HT1080 (cell line): ENCODE results near the gene NTSR2. TPM values are rescaled to one million over a fixed set of nuclear protein-coding genes. Genes with fewer than 3 reads are reported as not detected.

Experiments used
- DNase-seq: peaks from one replicate; pipeline ENCODE4 v3.0.0-alpha.2; 2015; ENCODE audit warnings: low read depth
- total RNA-seq: library from RNA; depleted of rRNA; stranded (reverse); fragments of >200 nt; shearing (Covaris generic); gene quantifications from 2 replicates; pipeline ENCODE4 v1.2.3, GENCODE V29; 2014

Gene NTSR2
- total RNA-seq, 1 experiment from 2014 or later = not detected

- DNase-seq = no peak
Measured at GRCh38 chr2:11630855-11631254, 39.1 kb downstream of the NTSR2 start.

DNA sequence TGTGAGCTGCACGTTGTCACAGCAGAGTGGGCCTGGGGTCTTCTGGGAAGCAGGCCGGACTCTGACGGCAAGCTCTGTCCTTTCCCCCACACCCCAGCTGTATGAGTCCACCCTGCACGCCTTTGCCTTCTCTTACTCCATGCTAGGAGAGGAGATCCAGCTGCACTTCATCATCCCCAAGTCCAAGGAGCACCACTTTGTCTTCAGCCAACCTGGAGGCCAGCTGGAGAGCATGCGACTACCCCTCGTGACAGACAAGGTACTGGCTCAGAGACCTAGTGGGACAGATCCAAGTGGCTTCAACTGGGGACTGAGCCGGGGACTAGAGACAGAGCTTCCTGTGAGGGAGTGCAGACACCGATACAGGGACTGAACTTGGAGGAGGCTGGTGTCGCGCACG lies 40.1 kb downstream of the NTSR2 start:
- DNase-seq = no peak

GRCh38 chr2:11629215-11629614 lies 40.8 kb downstream of the NTSR2 start:
- no peak for DNase-seq

DNA sequence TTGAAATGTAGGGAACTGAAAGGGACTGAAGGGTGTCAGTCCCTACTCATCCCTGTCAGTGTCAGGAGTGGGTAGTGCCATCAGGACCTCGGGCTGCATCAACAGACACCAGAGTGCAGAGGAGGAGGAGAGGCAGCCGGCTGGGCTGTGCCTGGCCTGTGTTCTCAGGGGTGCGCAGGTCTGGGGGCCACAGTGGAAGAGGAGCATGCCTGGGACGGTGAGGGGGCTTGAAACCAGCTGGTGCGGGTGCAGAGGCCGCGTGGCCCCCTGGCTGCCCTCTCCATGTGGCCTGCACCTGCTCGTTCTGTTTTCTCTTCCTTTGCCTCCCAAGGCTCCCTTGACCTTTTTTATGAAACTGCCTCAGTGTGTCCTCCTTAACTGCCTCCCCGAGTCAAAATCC lies 41.3 kb downstream of the NTSR2 start:
- no peak for DNase-seq

GRCh38 chr2:11625671-11626070 lies 44.3 kb downstream of the NTSR2 start:
- DNase-seq = no peak

DNA sequence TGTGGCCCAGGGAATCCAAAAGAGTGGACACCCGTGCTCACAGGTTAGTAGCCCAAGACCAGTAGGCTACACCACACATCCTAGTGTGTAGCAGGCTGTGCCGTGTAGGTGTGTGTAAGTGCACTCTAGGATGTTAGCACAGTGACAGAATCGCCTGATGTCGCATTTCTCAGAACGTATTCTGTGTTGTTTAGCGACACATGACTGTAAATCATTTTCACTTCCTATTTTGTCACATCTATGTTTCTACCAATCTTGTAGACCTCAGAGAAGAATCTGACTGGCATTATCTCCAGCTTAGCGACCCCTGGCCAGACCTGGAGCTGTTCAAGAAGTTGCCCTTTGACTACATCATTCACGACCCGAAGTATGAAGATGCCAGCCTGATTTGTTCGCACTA lies 45.1 kb downstream of the NTSR2 start:
- no peak for DNase-seq

GRCh38 chr2:11622611-11623010 lies 47.4 kb downstream of the NTSR2 start:
- DNase-seq = no peak

GRCh38 chr2:11621410-11621809 lies 48.6 kb downstream of the NTSR2 start:
- DNase-seq = no peak

DNA sequence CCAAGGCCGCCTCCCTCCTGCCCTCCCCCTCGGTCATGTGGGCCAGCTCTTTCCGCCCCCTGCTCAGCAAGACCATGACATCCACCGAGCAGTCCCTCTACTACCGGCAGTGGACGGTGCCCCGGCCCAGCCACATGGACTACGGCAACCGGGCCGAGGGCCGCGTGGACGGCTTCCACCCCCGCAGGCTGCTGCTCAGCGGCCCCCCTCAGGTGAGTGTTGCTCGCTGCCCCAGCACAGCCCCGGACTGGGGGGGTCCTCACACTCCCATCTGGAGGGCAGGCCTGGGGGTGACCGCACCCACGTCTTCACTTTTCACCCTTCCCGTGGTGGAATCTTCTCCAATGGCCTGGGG lies 51.3 kb downstream of the NTSR2 start:
- no peak for DNase-seq

DNA sequence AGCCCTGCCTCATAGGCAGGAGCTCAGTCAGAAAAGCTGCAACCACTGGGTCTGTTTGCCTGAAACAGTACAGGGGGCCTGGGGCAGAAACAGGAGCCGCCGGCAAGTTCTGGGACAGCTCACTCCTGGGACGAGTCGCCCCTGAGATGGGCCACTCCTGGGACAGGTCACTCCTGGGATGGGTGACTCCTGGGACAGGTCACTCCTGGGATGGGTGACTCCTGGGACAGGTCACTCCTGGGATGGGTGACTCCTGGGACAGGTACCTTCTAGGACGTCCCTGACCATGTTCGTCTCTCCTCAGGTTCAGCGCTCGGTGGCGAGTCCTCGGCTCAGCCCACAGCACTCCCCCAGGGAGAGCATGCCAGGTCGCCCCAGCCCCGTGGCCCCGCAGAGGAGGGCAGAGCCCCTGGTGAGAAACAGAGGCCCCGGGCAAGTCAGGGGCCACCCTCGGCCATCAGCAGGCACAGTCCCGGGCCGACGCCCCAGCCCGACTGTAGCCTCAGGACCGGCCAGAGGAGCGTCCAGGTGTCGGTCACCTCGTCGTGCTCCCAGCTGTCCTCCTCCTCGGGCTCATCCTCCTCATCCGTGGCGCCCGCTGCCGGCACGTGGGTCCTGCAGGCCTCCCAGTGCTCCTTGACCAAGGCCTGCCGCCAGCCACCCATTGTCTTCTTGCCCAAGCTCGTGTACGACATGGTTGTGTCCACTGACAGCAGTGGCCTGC lies 51.8 kb downstream of the NTSR2 start:
- DNase-seq = no peak

DNA sequence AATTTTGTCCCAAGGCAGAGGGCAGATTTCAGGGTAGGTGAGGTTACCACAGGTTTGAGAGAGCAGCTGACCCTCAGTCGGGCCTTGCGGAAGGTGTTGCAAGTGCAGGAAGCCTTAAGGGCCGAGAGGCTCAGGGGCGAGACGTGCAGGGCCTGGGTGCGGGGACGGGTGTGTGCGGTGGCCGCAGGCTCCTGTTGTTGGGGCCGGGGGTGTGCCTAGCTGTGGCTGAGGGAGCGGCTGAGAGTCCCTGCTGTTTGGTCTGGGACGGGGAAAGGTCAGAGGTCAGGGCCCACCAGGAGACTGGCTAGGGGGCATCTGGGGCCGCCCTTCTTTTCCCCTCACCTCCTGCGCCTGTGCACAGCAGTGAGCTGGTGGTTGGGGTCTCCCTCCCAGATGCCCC lies 52.5 kb downstream of the NTSR2 start:
- no peak for DNase-seq

GRCh38 chr2:11616851-11617415 lies 53.1 kb downstream of the NTSR2 start:
- no peak for DNase-seq

- DNase-seq = no peak
Measured at GRCh38 chr2:11616097-11616687, 53.8 kb downstream of the NTSR2 start.

GRCh38 chr2:11615209-11615608 lies 54.8 kb downstream of the NTSR2 start:
- DNase-seq = no peak

- no peak for DNase-seq
Measured at GRCh38 chr2:11613297-11613696, 56.7 kb downstream of the NTSR2 start.

GRCh38 chr2:11612553-11613215 lies 57.3 kb downstream of the NTSR2 start:
- DNase-seq = no peak

GRCh38 chr2:11611251-11611650 lies 58.7 kb downstream of the NTSR2 start:
- DNase-seq = no peak

DNA sequence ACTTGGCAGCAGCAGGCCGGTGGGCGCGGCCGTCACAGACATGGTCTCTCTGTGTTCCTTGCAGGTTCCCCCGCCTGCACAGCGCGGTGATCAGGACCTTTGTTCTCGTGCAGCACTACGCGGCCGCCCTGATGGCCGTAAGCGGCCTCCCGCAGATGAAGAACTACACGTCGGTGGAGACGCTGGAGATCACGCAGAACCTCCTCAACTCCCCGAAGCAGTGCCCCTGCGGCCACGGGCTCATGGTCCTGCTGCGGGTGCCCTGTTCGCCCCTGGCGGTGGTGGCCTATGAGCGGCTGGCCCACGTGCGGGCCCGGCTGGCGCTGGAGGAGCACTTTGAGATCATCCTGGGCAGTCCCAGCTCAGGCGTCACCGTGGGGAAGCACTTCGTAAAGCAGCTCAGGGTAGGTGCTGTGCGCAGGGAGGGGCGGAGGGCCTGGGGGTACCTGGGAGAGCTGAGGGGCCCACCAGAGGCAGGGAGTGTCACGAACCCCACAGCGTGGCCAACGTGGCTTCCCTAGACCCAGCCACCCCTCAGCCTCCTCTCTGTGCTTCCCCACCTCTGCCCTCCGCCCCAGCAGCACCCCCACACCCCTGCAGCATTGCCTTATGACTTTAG lies 59.3 kb downstream of the NTSR2 start:
- no peak for DNase-seq
